GM23338 (cell line): ENCODE results near the gene COL1A1. TPM values are rescaled to one million over a fixed set of nuclear protein-coding genes. Genes with fewer than 3 reads are reported as not detected.

ENCODE experiments used
- ATAC-seq: fragments of 200-7000 bp; cut with Tn5 transposase; 3 replicates; pipeline ENCODE4 v1.9.1; 2020
- DNase-seq: peaks from one replicate; pipeline ENCODE4 v3.0.0-alpha.2; 2015; ENCODE audit warnings: low spot score
- H2AFZ ChIP-seq: fragments of 200-600 bp; sonication (generic); 2 replicates; pipeline ENCODE4 v1.8.0; 2016; ENCODE audit warnings: antibody characterized with exemption, mild to moderate bottlenecking, moderate library complexity
- H3F3A ChIP-seq: fragments of 200-600 bp; sonication (generic); replicated peaks from 2 replicates; pipeline ENCODE4 v1.8.0; 2017; ENCODE audit warnings: antibody characterized with exemption, mixed run types, low read depth
- H3K27ac ChIP-seq: fragments of 200-600 bp; sonication (generic); 2 replicates; pipeline ENCODE4 v1.6.1; 2016; ENCODE audit warnings: low read depth
- H3K27me3 ChIP-seq: fragments of 200-600 bp; sonication (generic); 2 replicates; pipeline ENCODE4 v1.8.0; 2016; ENCODE audit warnings: mild to moderate bottlenecking, mixed run types, moderate library complexity; ENCODE audit not compliant: insufficient read depth
- H3K36me3 ChIP-seq: fragments of 200-600 bp; sonication (generic); 2 replicates; pipeline ENCODE4 v1.8.0; 2016; ENCODE audit warnings: mild to moderate bottlenecking; ENCODE audit not compliant: insufficient read depth
- H3K4me1 ChIP-seq: fragments of 200-600 bp; sonication (generic); 2 replicates; pipeline ENCODE4 v1.8.0; 2016; ENCODE audit warnings: mild to moderate bottlenecking, moderate library complexity; ENCODE audit not compliant: insufficient read depth
- H3K4me2 ChIP-seq: fragments of 200-600 bp; sonication (generic); 2 replicates; pipeline ENCODE4 v1.7.1; 2017; ENCODE audit warnings: mixed run types
- H3K4me3 ChIP-seq: fragments of 200-600 bp; sonication (generic); 2 replicates; pipeline ENCODE4 v1.6.1; 2016; ENCODE audit warnings: mixed run types
- H3K79me2 ChIP-seq: fragments of 200-600 bp; sonication (generic); replicated peaks from 2 replicates; pipeline ENCODE4 v1.8.0; 2017; ENCODE audit warnings: mild to moderate bottlenecking; ENCODE audit not compliant: insufficient read depth
- H3K9me2 ChIP-seq: fragments of 200-600 bp; sonication (generic); 2 replicates; pipeline ENCODE4 v1.8.0; 2017; ENCODE audit not compliant: insufficient read depth
- H4K20me1 ChIP-seq: fragments of 200-600 bp; sonication (generic); replicated peaks from 2 replicates; pipeline ENCODE4 v1.8.0; 2017; ENCODE audit warnings: mild to moderate bottlenecking; ENCODE audit not compliant: insufficient read depth
- H3K27ac Mint-ChIP-seq: 2 replicates; pipeline ENCODE4 v1.8.0; 2020; ENCODE audit warnings: inconsistent platforms, mild to moderate bottlenecking, moderate library complexity, mixed read lengths
- H3K27me3 Mint-ChIP-seq: 3 replicates; pipeline ENCODE4 v1.8.0; 2022; ENCODE audit warnings: low read depth, mild to moderate bottlenecking, moderate library complexity, mixed read lengths, inconsistent platforms; ENCODE audit not compliant: insufficient read depth, poor library complexity
- H3K36me3 Mint-ChIP-seq: 3 replicates; pipeline ENCODE4 v1.8.0; 2021; ENCODE audit warnings: low read depth, mild to moderate bottlenecking, inconsistent platforms, moderate library complexity, mixed read lengths
- H3K4me1 Mint-ChIP-seq: 3 replicates; pipeline ENCODE4 v1.8.0; 2020; ENCODE audit warnings: mild to moderate bottlenecking, inconsistent platforms, mixed read lengths
- H3K4me3 Mint-ChIP-seq: 3 replicates; pipeline ENCODE4 v1.8.0; 2021; ENCODE audit warnings: moderate library complexity, mild to moderate bottlenecking, inconsistent platforms, mixed read lengths
- H3K9me3 Mint-ChIP-seq: 3 replicates; pipeline ENCODE4 v1.8.0; 2020; ENCODE audit warnings: moderate library complexity, mild to moderate bottlenecking, inconsistent platforms, mixed read lengths
- JUNB ChIP-seq: IDR thresholded peaks from one replicate; pipeline ENCODE4 v1.6.1; 2016; ENCODE audit warnings: antibody characterized with exemption; ENCODE audit not compliant: unreplicated experiment
- POLR2AphosphoS5 ChIP-seq: IDR thresholded peaks from 2 replicates; pipeline ENCODE4 v1.6.1; 2016; ENCODE audit warnings: antibody characterized with exemption, low read depth
- STAT1 ChIP-seq: IDR thresholded peaks from one replicate; pipeline ENCODE4 v1.6.1; 2016; ENCODE audit warnings: antibody characterized with exemption; ENCODE audit not compliant: unreplicated experiment
- ZNF331 ChIP-seq: fragments of 250-450 bp; sonication (Bioruptor Pico); IDR thresholded peaks from 2 replicates; pipeline ENCODE4 v1.5.0; 2020; ENCODE audit warnings: low read depth, mild to moderate bottlenecking, moderate library complexity
- polyA plus RNA-seq: library from polyadenylated mRNA; unstranded; fragments of >200 nt; fragmentation: Nextera tagmentation; extraction: Ambion mirVana; gene quantifications from 2 replicates; pipeline ENCODE4 v1.2.1, GENCODE V29; 2016
- total RNA-seq: library from RNA; depleted of rRNA; stranded (reverse); fragments of >200 nt; shearing (Covaris generic); gene quantifications from 2 replicates; pipeline ENCODE4 v1.2.3, GENCODE V29; 2014
- TF ChIP-seq, protein P1 (sequence below), 2 experiments: fragments of 200-600 bp in 1 of 2; sonication (generic) in 1 of 2; conservative IDR thresholded peaks; 2 replicates each; pipeline versions ENCODE4 v1.5.1 to v1.6.1; 2016 to 2017; ENCODE audit warnings: antibody characterized with exemption in 2 of 2, low read depth in 2 of 2, mild to moderate bottlenecking in 2 of 2, moderate library complexity in 1 of 2
- TF ChIP-seq, protein P2 (sequence below): IDR thresholded peaks from one replicate; pipeline ENCODE4 v1.6.1; 2018; ENCODE audit warnings: antibody characterized with exemption; ENCODE audit not compliant: unreplicated experiment
- TF ChIP-seq, protein P3 (sequence below): IDR thresholded peaks from 2 replicates; pipeline ENCODE4 v1.6.1; 2016; ENCODE audit warnings: antibody characterized with exemption

COL1A1 gene
- total and polyA plus RNA-seq, 2 experiments from 2014 or later = 21.2 to 34.3 TPM

DNA sequence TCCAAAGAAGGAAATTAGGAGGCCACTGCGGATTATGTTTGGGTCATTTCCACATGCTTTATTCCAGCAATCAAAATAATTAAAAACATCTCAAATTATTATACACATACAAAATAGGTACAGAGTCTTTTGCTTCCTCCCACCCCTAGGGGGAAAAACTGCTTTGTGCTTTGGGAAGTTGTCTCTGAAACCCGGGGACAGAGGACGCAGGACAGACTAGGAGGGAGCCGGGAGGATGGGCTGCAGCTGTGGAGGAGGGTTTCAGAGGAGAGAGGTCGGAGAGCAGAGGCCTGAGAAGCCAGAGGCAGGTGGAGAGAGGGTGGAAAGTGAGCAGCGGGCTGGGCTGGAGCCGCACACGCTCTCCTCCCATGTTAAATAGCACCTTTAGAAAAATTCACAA is 17.4 kb downstream of the COL1A1 start:
- Histone ChIP-seq H4K20me1 (no peaks in the 10 kb centered on the region), H2AFZ (no peak overlapping the region), H3F3A (no peaks in the 10 kb centered on the region), H3K4me1 (peaks cover 27% of the 10 kb centered on the region), H3K36me3 (no peaks in the 10 kb centered on the region), H3K27me3 (no peaks in the 10 kb centered on the region), H3K27ac (no peak overlapping the region), H3K4me3 (0 out of 2 replicates have a peak overlapping the region, but pooled peaks have one; percentile 3), H3K79me2 (no peaks in the 10 kb centered on the region), H3K9me2 (no peaks in the 10 kb centered on the region), H3K4me2 (peak overlapping the region; percentile 11; the same call in 1 of the 2 replicates)
- Mint-ChIP-seq H3K4me1 (peaks cover 32% of the 10 kb centered on the region), H3K36me3 (peaks cover 23% of the 10 kb centered on the region), H3K27ac (no peak overlapping the region), H3K27me3 (peaks cover 21% of the 10 kb centered on the region), H3K9me3 (no peaks in the 10 kb centered on the region), H3K4me3 (peak overlapping the region; percentile 42; the same call in 1 of the 3 replicates)
- TF ChIP-seq, protein P1, sequence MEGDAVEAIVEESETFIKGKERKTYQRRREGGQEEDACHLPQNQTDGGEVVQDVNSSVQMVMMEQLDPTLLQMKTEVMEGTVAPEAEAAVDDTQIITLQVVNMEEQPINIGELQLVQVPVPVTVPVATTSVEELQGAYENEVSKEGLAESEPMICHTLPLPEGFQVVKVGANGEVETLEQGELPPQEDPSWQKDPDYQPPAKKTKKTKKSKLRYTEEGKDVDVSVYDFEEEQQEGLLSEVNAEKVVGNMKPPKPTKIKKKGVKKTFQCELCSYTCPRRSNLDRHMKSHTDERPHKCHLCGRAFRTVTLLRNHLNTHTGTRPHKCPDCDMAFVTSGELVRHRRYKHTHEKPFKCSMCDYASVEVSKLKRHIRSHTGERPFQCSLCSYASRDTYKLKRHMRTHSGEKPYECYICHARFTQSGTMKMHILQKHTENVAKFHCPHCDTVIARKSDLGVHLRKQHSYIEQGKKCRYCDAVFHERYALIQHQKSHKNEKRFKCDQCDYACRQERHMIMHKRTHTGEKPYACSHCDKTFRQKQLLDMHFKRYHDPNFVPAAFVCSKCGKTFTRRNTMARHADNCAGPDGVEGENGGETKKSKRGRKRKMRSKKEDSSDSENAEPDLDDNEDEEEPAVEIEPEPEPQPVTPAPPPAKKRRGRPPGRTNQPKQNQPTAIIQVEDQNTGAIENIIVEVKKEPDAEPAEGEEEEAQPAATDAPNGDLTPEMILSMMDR (conservative IDR thresholded peaks at IDR 0.05; ENCODE audit: low read depth in 2 of 2) = peak in 1 of 2 experiments; percentile 23; a peak in 1 of 4 replicates
- TF ChIP-seq POLR2AphosphoS5 = no peak
- ATAC-seq (peak; percentile 82), DNase-seq (peak; percentile 70)

DNA sequence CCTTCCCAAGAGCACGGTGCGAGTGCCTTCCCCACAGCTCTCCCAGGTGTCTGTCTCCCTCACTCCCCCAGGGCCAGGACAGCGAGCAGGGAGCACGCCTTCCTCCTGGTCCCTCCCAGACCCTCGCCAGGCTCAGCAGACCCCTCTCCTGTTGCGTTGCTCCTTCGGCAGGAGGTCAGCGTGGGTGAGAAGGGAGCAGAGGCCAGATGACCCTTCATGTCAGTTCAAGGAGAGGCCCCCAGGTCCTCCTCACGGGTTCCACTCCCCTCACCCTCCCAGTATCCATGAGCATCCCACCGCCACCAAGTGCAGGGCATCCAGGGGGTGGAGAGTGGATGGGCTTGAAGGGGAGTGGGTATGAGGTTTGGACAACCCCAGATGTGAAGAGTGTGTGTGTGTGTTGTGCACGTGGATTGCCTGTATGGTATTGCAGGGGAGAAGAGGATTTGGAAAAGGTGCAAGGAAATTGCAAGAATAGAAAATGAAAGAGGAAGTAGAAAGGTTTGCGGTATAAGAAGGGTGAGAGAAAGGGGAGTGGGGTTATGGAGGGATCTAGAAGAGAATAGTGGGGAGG is 17.9 kb downstream of the COL1A1 start:
- Histone ChIP-seq H4K20me1 (no peaks in the 10 kb centered on the region), H3K36me3 (no peaks in the 10 kb centered on the region), H3K79me2 (no peaks in the 10 kb centered on the region), H3K27me3 (no peaks in the 10 kb centered on the region), H3K4me2 (peak overlapping the region; percentile 11; the same call in 1 of the 2 replicates), H3K4me3 (0 out of 2 replicates have a peak overlapping the region, but pooled peaks have one; percentile 3), H3K4me1 (peaks cover 31% of the 10 kb centered on the region), H3K27ac (no peak overlapping the region), H3K9me2 (no peaks in the 10 kb centered on the region), H3F3A (0 out of 2 replicates have a peak, but pooled peaks cover 5% of the 10 kb centered on the region), H2AFZ (no peak overlapping the region)
- H3K36me3 Mint-ChIP-seq = peaks cover 21% of the 10 kb centered on the region
- H3K27me3 Mint-ChIP-seq = peaks cover 19% of the 10 kb centered on the region
- no peak overlapping the region; the same call in 2 of the 3 replicates for H3K4me3 Mint-ChIP-seq
- no peak overlapping the region for H3K27ac Mint-ChIP-seq
- no peaks in the 10 kb centered on the region for H3K9me3 Mint-ChIP-seq
- peaks cover 35% of the 10 kb centered on the region for H3K4me1 Mint-ChIP-seq
- peak; percentile 21 for ATAC-seq
- no peak for DNase-seq
- TF ChIP-seq, protein P2, sequence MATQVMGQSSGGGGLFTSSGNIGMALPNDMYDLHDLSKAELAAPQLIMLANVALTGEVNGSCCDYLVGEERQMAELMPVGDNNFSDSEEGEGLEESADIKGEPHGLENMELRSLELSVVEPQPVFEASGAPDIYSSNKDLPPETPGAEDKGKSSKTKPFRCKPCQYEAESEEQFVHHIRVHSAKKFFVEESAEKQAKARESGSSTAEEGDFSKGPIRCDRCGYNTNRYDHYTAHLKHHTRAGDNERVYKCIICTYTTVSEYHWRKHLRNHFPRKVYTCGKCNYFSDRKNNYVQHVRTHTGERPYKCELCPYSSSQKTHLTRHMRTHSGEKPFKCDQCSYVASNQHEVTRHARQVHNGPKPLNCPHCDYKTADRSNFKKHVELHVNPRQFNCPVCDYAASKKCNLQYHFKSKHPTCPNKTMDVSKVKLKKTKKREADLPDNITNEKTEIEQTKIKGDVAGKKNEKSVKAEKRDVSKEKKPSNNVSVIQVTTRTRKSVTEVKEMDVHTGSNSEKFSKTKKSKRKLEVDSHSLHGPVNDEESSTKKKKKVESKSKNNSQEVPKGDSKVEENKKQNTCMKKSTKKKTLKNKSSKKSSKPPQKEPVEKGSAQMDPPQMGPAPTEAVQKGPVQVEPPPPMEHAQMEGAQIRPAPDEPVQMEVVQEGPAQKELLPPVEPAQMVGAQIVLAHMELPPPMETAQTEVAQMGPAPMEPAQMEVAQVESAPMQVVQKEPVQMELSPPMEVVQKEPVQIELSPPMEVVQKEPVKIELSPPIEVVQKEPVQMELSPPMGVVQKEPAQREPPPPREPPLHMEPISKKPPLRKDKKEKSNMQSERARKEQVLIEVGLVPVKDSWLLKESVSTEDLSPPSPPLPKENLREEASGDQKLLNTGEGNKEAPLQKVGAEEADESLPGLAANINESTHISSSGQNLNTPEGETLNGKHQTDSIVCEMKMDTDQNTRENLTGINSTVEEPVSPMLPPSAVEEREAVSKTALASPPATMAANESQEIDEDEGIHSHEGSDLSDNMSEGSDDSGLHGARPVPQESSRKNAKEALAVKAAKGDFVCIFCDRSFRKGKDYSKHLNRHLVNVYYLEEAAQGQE = no peak
- TF ChIP-seq STAT1 = no peak
- TF ChIP-seq JUNB = no peak
- TF ChIP-seq, protein P3, sequence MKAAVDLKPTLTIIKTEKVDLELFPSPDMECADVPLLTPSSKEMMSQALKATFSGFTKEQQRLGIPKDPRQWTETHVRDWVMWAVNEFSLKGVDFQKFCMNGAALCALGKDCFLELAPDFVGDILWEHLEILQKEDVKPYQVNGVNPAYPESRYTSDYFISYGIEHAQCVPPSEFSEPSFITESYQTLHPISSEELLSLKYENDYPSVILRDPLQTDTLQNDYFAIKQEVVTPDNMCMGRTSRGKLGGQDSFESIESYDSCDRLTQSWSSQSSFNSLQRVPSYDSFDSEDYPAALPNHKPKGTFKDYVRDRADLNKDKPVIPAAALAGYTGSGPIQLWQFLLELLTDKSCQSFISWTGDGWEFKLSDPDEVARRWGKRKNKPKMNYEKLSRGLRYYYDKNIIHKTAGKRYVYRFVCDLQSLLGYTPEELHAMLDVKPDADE = no peak
- TF ChIP-seq, protein P1 (conservative IDR thresholded peaks at IDR 0.05; ENCODE audit: low read depth in 2 of 2) = no peak
- no peak for TF ChIP-seq ZNF331 (CRISPR knock-in tag)
